KMS-11 (cell line): Measurements from ENCODE around the gene MAPKAP1.

Source experiments
- H2AFZ ChIP-seq: fragments of 200-600 bp; sonication (generic); 2 replicates; pipeline ENCODE4 v1.6.1; 2016; ENCODE audit warnings: antibody characterized with exemption, mixed run types, low read depth
- H3K27ac ChIP-seq: fragments of 200-600 bp; sonication (generic); 2 replicates; pipeline ENCODE4 v1.6.1; 2016; ENCODE audit warnings: mild to moderate bottlenecking, mixed run types
- H3K27me3 ChIP-seq: fragments of 200-600 bp; sonication (generic); 2 replicates; pipeline ENCODE4 v1.6.1; 2017; ENCODE audit warnings: mild to moderate bottlenecking, low read depth, mixed run types, moderate library complexity; ENCODE audit not compliant: insufficient read depth
- H3K36me3 ChIP-seq: fragments of 200-600 bp; sonication (generic); 2 replicates; pipeline ENCODE4 v1.6.1; 2017; ENCODE audit warnings: mild to moderate bottlenecking, mixed run types; ENCODE audit not compliant: insufficient read depth
- H3K4me1 ChIP-seq: fragments of 200-600 bp; sonication (generic); 2 replicates; pipeline ENCODE4 v1.6.1; 2016; ENCODE audit warnings: mild to moderate bottlenecking, low read depth, mixed run types; ENCODE audit not compliant: poor library complexity, severe bottlenecking
- H3K4me2 ChIP-seq: fragments of 200-600 bp; sonication (generic); 2 replicates; pipeline ENCODE4 v1.7.0; 2016; ENCODE audit warnings: mild to moderate bottlenecking, mixed run types
- H3K4me3 ChIP-seq: fragments of 200-600 bp; sonication (generic); IDR thresholded peaks from 2 replicates; pipeline ENCODE4 v1.6.1; 2017; ENCODE audit warnings: low read depth, low read length, mixed read lengths; ENCODE audit not compliant: insufficient read depth
- H3K79me2 ChIP-seq: fragments of 200-600 bp; sonication (generic); 2 replicates; pipeline ENCODE4 v1.6.1; 2016; ENCODE audit warnings: low read depth, mixed run types; ENCODE audit not compliant: insufficient read depth
- H3K9ac ChIP-seq: fragments of 200-600 bp; sonication (generic); 2 replicates; pipeline ENCODE4 v1.6.1; 2016; ENCODE audit warnings: mild to moderate bottlenecking, mixed run types
- H4K20me1 ChIP-seq: fragments of 200-600 bp; sonication (generic); 2 replicates; pipeline ENCODE4 v1.6.1; 2016; ENCODE audit warnings: mild to moderate bottlenecking, mixed run types; ENCODE audit not compliant: insufficient read depth
- TF ChIP-seq, protein P1 (sequence below): fragments of 200-600 bp; sonication (generic); conservative IDR thresholded peaks from 2 replicates; pipeline ENCODE4 v1.6.1; 2017; ENCODE audit warnings: low read depth, mild to moderate bottlenecking, antibody characterized with exemption, low read length, moderate library complexity, mixed read lengths

Gene MAPKAP1

DNA sequence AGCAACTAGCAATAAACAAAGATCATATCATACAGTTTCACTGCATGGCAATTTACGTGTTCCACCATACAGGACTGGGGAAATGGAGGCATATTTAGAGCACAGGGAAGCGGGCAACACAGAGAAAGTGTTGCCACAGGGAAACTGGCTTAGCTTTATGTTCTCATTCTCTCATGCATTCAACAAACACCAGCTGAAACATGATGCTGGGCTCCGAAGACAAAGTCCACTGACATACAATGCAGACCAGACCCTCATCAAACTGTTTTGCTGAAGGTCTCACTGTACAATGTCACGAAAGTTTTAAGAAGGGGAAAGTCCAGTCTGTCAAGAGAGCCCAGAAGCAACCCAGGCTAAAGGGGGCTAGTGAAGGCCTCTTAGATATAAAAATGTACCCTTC, 115.1 kb downstream of the MAPKAP1 start:
- H3K9ac ChIP-seq, result no peak overlapping the region
- H3K36me3 ChIP-seq, result no peaks in the 10 kb centered on the region
- TF ChIP-seq, protein P1, sequence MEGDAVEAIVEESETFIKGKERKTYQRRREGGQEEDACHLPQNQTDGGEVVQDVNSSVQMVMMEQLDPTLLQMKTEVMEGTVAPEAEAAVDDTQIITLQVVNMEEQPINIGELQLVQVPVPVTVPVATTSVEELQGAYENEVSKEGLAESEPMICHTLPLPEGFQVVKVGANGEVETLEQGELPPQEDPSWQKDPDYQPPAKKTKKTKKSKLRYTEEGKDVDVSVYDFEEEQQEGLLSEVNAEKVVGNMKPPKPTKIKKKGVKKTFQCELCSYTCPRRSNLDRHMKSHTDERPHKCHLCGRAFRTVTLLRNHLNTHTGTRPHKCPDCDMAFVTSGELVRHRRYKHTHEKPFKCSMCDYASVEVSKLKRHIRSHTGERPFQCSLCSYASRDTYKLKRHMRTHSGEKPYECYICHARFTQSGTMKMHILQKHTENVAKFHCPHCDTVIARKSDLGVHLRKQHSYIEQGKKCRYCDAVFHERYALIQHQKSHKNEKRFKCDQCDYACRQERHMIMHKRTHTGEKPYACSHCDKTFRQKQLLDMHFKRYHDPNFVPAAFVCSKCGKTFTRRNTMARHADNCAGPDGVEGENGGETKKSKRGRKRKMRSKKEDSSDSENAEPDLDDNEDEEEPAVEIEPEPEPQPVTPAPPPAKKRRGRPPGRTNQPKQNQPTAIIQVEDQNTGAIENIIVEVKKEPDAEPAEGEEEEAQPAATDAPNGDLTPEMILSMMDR, result no peak
- H3K4me1 ChIP-seq, result no peaks in the 10 kb centered on the region
- no peak overlapping the region for H3K4me2 ChIP-seq
- peaks cover 18% of the 10 kb centered on the region; the same call in 1 of the 2 replicates for H3K79me2 ChIP-seq
- H3K27me3 ChIP-seq, result no peaks in the 10 kb centered on the region
- H3K4me3 ChIP-seq, result no peak overlapping the region
- H4K20me1 ChIP-seq, result no peaks in the 10 kb centered on the region
- no peak overlapping the region for H3K27ac ChIP-seq
- no peak overlapping the region for H2AFZ ChIP-seq

DNA sequence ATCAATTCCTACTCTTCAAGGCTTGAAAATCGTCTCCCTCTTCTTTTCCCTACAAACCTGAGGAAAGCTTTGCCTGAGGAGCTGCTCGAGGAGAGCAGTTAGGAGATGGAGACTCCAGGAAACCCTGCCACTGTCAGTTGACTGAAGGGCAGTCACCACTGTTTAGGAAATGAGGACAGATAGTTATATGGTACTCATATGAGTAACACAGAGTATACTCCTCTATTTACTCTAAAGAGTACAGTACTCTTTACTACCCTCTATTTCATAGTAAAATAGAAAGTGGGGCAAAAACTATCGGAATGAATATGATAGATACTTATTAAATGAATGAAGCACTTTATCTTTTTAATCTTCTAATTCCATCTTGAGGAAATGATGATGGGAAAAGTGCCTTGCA, 115.8 kb downstream of the MAPKAP1 start:
- no peaks in the 10 kb centered on the region for H3K27me3 ChIP-seq
- peaks cover 18% of the 10 kb centered on the region; the same call in 1 of the 2 replicates for H3K79me2 ChIP-seq
- no peak overlapping the region for H3K27ac ChIP-seq
- H3K4me3 ChIP-seq, result no peak overlapping the region
- TF ChIP-seq, protein P1, result no peak
- H3K4me2 ChIP-seq, result no peak overlapping the region
- H3K9ac ChIP-seq, result no peak overlapping the region
- no peak overlapping the region for H2AFZ ChIP-seq
- H4K20me1 ChIP-seq, result no peaks in the 10 kb centered on the region
- H3K36me3 ChIP-seq, result no peaks in the 10 kb centered on the region
- no peaks in the 10 kb centered on the region for H3K4me1 ChIP-seq

DNA sequence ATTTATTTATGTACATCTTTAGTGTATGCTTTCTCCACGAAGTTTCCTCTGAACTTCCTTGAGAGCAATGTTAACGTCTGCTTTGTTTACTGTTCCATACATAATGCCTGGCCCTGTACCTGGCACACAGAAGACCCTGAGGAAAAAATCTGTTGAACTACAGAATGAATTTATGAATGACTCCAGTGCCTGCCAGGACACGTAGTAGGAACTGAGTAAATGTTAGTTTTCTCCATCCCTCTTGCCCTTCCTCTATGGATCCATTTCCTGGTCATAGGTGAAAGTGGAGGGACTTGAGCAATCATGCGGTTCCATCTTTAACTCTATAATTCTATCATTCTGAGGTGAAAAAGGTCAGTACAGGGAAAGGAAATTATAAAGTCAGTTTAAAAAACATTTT, 117.7 kb downstream of the MAPKAP1 start:
- Histone ChIP-seq H3K27ac (no peak overlapping the region), H3K9ac (no peak overlapping the region), H3K79me2 (peaks cover 18% of the 10 kb centered on the region; the same call in 1 of the 2 replicates), H4K20me1 (no peaks in the 10 kb centered on the region), H3K27me3 (no peaks in the 10 kb centered on the region), H3K4me3 (no peak overlapping the region), H3K4me1 (no peaks in the 10 kb centered on the region), H3K4me2 (no peak overlapping the region), H3K36me3 (no peaks in the 10 kb centered on the region), H2AFZ (no peak overlapping the region)
- TF ChIP-seq, protein P1, result no peak

DNA sequence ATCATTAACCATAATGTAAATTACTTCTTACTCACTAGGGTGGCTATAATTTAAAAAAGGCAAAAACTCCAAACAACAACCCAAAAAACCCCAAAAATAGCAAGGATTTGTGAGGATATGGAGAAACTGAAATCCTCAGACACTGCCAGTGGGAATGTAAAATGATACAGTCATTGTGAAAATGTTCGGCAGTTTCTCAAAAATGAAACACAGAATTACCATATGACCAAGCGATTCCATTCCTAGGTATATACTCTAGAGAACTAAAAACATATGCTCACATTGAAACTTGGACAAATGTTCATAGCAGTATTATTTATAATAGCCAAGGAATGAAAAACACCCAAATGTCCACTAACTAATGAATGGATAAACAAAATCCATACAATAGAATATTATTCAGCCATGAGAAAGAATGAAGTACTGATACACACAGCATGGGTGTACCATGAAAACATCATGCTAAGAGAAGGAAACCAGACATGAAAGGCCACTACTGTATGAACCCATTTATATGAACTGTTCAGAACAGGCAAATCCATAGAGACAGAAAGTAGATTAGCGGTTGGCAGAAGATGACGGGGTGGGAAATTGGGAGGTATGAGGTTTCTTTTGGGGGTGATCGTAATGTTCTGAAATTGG, 119.1 kb downstream of the MAPKAP1 start:
- Histone ChIP-seq H3K9ac (no peak overlapping the region), H4K20me1 (no peaks in the 10 kb centered on the region)
- TF ChIP-seq, protein P1, result no peak

More for the DNA sequence above, 119.1 kb downstream of the MAPKAP1 start:
- Histone ChIP-seq H3K36me3 (no peaks in the 10 kb centered on the region), H3K79me2 (peaks cover 18% of the 10 kb centered on the region; the same call in 1 of the 2 replicates), H3K4me1 (no peaks in the 10 kb centered on the region), H2AFZ (no peak overlapping the region), H3K4me2 (no peak overlapping the region), H3K4me3 (no peak overlapping the region), H3K27ac (no peak overlapping the region), H3K27me3 (no peaks in the 10 kb centered on the region)
